H1 (cell line): ENCODE results near the gene POLR1C. TPM values are rescaled to one million over a fixed set of nuclear protein-coding genes. Genes with fewer than 3 reads are reported as not detected.

Experiments
- CTCF ChIA-PET: fragments of 300-600 bp; sonication (Branson Sonifier 250); formaldehyde crosslinking; loops from one replicate; lab custom pipeline; 2021; ENCODE audit not compliant: partially characterized antibody; lab: Charles Lee
- POLR2A ChIA-PET: fragments of 300-600 bp; sonication (Branson Sonifier 250); formaldehyde crosslinking; loops from one replicate; lab custom pipeline; 2021; ENCODE audit warnings: inconsistent platforms; ENCODE audit not compliant: partially characterized antibody; lab: Charles Lee
- DNase-seq, 2 experiments: peaks; one replicate each; pipeline versions ENCODE4 v3.0.0 to v3.0.0-alpha.2; 2010 to 2022; ENCODE audit warnings: low spot score in 2 of 2, low read depth in 1 of 2, mixed read lengths in 1 of 2
- FAIRE-seq: peaks from 2 replicates; lab custom pipeline; 2011; peaks lifted over from hg19 to GRCh38; lab: Jason Lieb, UNC
- H2AFZ ChIP-seq: 2 replicates; pipeline ENCODE4 v1.8.1; 2012; ENCODE audit warnings: low read length, inconsistent platforms
- H2AK5ac ChIP-seq: 2 replicates; pipeline ENCODE4 v1.6.1; 2013; ENCODE audit warnings: low read depth, low read length
- H2BK120ac ChIP-seq: replicated peaks from 2 replicates; pipeline ENCODE3; 2013; ENCODE audit warnings: low read depth, low read length, inconsistent platforms
- H2BK12ac ChIP-seq: 2 replicates; pipeline ENCODE4 v1.6.1; 2013; ENCODE audit warnings: low read depth, low read length
- H2BK15ac ChIP-seq: 2 replicates; pipeline ENCODE4 v1.6.1; 2013; ENCODE audit warnings: low read length
- H2BK20ac ChIP-seq: 2 replicates; pipeline ENCODE4 v1.6.1; 2013; ENCODE audit warnings: low read length
- H2BK5ac ChIP-seq: 2 replicates; pipeline ENCODE4 v1.6.1; 2013; ENCODE audit warnings: low read depth, low read length
- H3K14ac ChIP-seq: 2 replicates; pipeline ENCODE4 v1.6.1; 2013; ENCODE audit warnings: inconsistent platforms; ENCODE audit not compliant: insufficient read length
- H3K18ac ChIP-seq: 2 replicates; pipeline ENCODE4 v1.6.1; 2013; ENCODE audit warnings: low read length; ENCODE audit errors: extremely low read depth
- H3K23ac ChIP-seq: 2 replicates; pipeline ENCODE4 v1.6.1; 2013; ENCODE audit warnings: inconsistent platforms; ENCODE audit not compliant: insufficient read length
- H3K23me2 ChIP-seq: 2 replicates; pipeline ENCODE4 v1.6.1; 2013; ENCODE audit warnings: low read depth, low read length
- H3K27ac ChIP-seq: 2 replicates; pipeline ENCODE4 v1.6.1; 2011; ENCODE audit warnings: low read depth, low read length, inconsistent platforms
- H3K27me3 ChIP-seq, 4 experiments: replicated peaks in 1 of 4; 1 replicate in 1 of 4; 2 replicates in 3 of 4; pipeline versions ENCODE4 v1.6.1 to v1.8.1; 2011 to 2013; ENCODE audit warnings: low read length in 3 of 4, mild to moderate bottlenecking in 3 of 4, inconsistent platforms in 2 of 4, mixed read lengths in 2 of 4, moderate library complexity in 1 of 4; ENCODE audit not compliant: control insufficient read depth in 3 of 4, insufficient read depth in 3 of 4; ENCODE audit errors: extremely low read depth in 1 of 4
- H3K36me3 ChIP-seq, 4 experiments: 2 replicates each; pipeline versions ENCODE4 v1.6.1 to v1.8.1; 2011 to 2013; ENCODE audit warnings: mild to moderate bottlenecking in 4 of 4, low read length in 3 of 4, moderate library complexity in 2 of 4, control low read depth in 1 of 4, inconsistent platforms in 1 of 4; ENCODE audit not compliant: insufficient read depth in 4 of 4, control insufficient read depth in 2 of 4
- H3K4ac ChIP-seq: replicated peaks from 2 replicates; pipeline ENCODE3; 2013; ENCODE audit warnings: low read length, low read depth, mixed read lengths, inconsistent platforms; ENCODE audit not compliant: insufficient read length
- H3K4me1 ChIP-seq, 4 experiments: replicated peaks in 1 of 4; 1 replicate in 1 of 4; 2 replicates in 3 of 4; pipeline versions ENCODE4 v1.6.1 to v1.8.1; 2011 to 2013; ENCODE audit warnings: low read length in 3 of 4, inconsistent platforms in 2 of 4, mixed read lengths in 1 of 4; ENCODE audit not compliant: insufficient read depth in 4 of 4, control insufficient read depth in 3 of 4
- H3K4me2 ChIP-seq, 2 experiments: 2 replicates each; pipeline versions ENCODE4 v1.6.1 to v1.8.1; 2011 to 2013; ENCODE audit warnings: low read depth in 2 of 2, low read length in 2 of 2, control low read depth in 1 of 2, inconsistent platforms in 1 of 2, mild to moderate bottlenecking in 1 of 2; ENCODE audit not compliant: insufficient read depth in 1 of 2
- H3K4me3 ChIP-seq, 4 experiments: fragments of 200-600, 300-600 bp in 1 of 4; sonication (generic), shearing (Covaris generic), sonication (Bioruptor Twin) in 1 of 4; 2 replicates each; pipeline versions ENCODE4 v1.5.1 to v1.8.1; 2011 to 2016; ENCODE audit warnings: low read length in 4 of 4, low read depth in 3 of 4, control low read depth in 2 of 4, inconsistent platforms in 2 of 4, mild to moderate bottlenecking in 2 of 4, mixed read lengths in 1 of 4, moderate library complexity in 1 of 4; ENCODE audit not compliant: insufficient read depth in 2 of 4; ENCODE audit errors: extremely low read depth in 1 of 4
- H3K56ac ChIP-seq: replicated peaks from 2 replicates; pipeline ENCODE3; 2013; ENCODE audit warnings: low read depth, mild to moderate bottlenecking, mixed read lengths, low read length, inconsistent platforms; ENCODE audit not compliant: insufficient read length
- H3K79me1 ChIP-seq: 2 replicates; pipeline ENCODE4 v1.6.1; 2013; ENCODE audit warnings: low read depth, low read length, control low read depth
- H3K79me2 ChIP-seq, 2 experiments: 2 replicates each; pipeline versions ENCODE4 v1.6.1 to v1.8.1; 2012 to 2013; ENCODE audit warnings: low read length in 2 of 2, mild to moderate bottlenecking in 2 of 2, inconsistent platforms in 1 of 2; ENCODE audit not compliant: insufficient read depth in 2 of 2, control insufficient read depth in 1 of 2
- H3K9ac ChIP-seq, 4 experiments: replicated peaks in 1 of 4; 1 replicate in 1 of 4; 2 replicates in 3 of 4; pipeline versions ENCODE4 v1.6.1 to v1.8.1; 2011 to 2013; ENCODE audit warnings: low read depth in 3 of 4, low read length in 3 of 4, control low read depth in 2 of 4, mild to moderate bottlenecking in 2 of 4, moderate library complexity in 2 of 4, inconsistent platforms in 1 of 4; ENCODE audit errors: extremely low read depth in 1 of 4
- H3K9me3 ChIP-seq, 2 experiments: 2 replicates each; pipeline versions ENCODE4 v1.6.1 to v1.8.1; 2012 to 2013; ENCODE audit warnings: mild to moderate bottlenecking in 2 of 2, moderate library complexity in 2 of 2, control low read depth in 1 of 2, inconsistent platforms in 1 of 2, low read depth in 1 of 2, low read length in 1 of 2, mixed read lengths in 1 of 2; ENCODE audit not compliant: insufficient read depth in 2 of 2
- H4K20me1 ChIP-seq, 2 experiments: replicated peaks in 1 of 2; 2 replicates each; pipeline versions ENCODE3 to v1.8.1; 2011 to 2013; ENCODE audit warnings: inconsistent platforms in 2 of 2, low read length in 2 of 2, mild to moderate bottlenecking in 1 of 2; ENCODE audit not compliant: insufficient read depth in 2 of 2, control insufficient read depth in 1 of 2
- H4K5ac ChIP-seq: 2 replicates; pipeline ENCODE4 v1.6.1; 2013; ENCODE audit warnings: low read length, low read depth, mixed read lengths, inconsistent platforms; ENCODE audit not compliant: insufficient read length
- H4K8ac ChIP-seq: 2 replicates; pipeline ENCODE4 v1.8.0; 2013; ENCODE audit warnings: mild to moderate bottlenecking, moderate library complexity, low read length, inconsistent platforms; ENCODE audit not compliant: insufficient read depth; ENCODE audit errors: extremely low read depth
- H4K91ac ChIP-seq: replicated peaks from 2 replicates; pipeline ENCODE3; 2013; ENCODE audit warnings: low read length, mixed read lengths, inconsistent platforms; ENCODE audit not compliant: insufficient read length
- CHD2 ChIP-seq: IDR thresholded peaks from 2 replicates; pipeline ENCODE4 v1.6.1; 2012; ENCODE audit warnings: low read length, improper control_type of control experiment
- CTCF ChIP-seq, 3 experiments: IDR thresholded peaks; 1 replicate in 2 of 3; 2 replicates in 1 of 3; pipeline versions ENCODE4 v1.5.1 to v1.6.1; 2011; ENCODE audit warnings: low read length in 3 of 3, mild to moderate bottlenecking in 3 of 3, inconsistent platforms in 2 of 3, low read depth in 1 of 3, moderate library complexity in 1 of 3; ENCODE audit not compliant: insufficient read depth in 1 of 3; ENCODE audit errors: control extremely low read depth in 1 of 3
- SAP30 ChIP-seq: fragments of 300-600 bp; sonication (generic); IDR thresholded peaks from 2 replicates; pipeline ENCODE4 v1.7.1; 2012; ENCODE audit warnings: low read length, moderate library complexity, mild to moderate bottlenecking, inconsistent platforms; ENCODE audit not compliant: insufficient read depth, insufficient replicate concordance
- SP1 ChIP-seq: IDR thresholded peaks from 2 replicates; pipeline ENCODE4 v1.6.1; 2011; ENCODE audit warnings: low read depth, low read length
- SUZ12 ChIP-seq: fragments of 200-600 bp; sonication (generic); IDR thresholded peaks from 2 replicates; pipeline ENCODE4 v1.6.1; 2012; ENCODE audit warnings: mild to moderate bottlenecking, inconsistent platforms, low read length, moderate library complexity, mixed read lengths
- TEAD4 ChIP-seq: IDR thresholded peaks from 2 replicates; pipeline ENCODE4 v1.6.1; 2012; ENCODE audit warnings: low read depth, low read length, inconsistent platforms, mixed read lengths
- WGBS, 2 experiments: shearing (Covaris generic) in 1 of 2; methylation state at CpG; one replicate each; pipeline versions ENCODE4 v1.1.6 to v1.1.7; 2013 to 2015; ENCODE audit warnings: low lambda C conversion rate in 2 of 2, mixed read lengths in 2 of 2, inconsistent platforms in 1 of 2, low coverage in 1 of 2, missing lambda C conversion rate in 1 of 2; ENCODE audit not compliant: insufficient replicate concordance in 2 of 2, insufficient coverage in 1 of 2, insufficient read length in 1 of 2; ENCODE audit errors: extremely low coverage in 1 of 2, missing lambda C conversion rate in 1 of 2; 5-methylcytosine and 5-hydroxymethylcytosine counted together
- polyA plus RNA-seq, 7 experiments: library from polyadenylated mRNA; depleted of rRNA in 3 of 7; stranded (reverse) in 5 of 7; unstranded in 2 of 7; fragments of >200 nt in 5 of 7; fragments of 200-250 nt in 2 of 7; gene quantifications; 1 replicate in 5 of 7; 2 replicates in 1 of 7; 4 replicates in 1 of 7; pipeline versions ENCODE4 v1.2.1 to v1.2.3, GENCODE V29; 2011 to 2013; ENCODE audit warnings: missing spikeins in 2 of 7, mixed read lengths in 2 of 7
- total RNA-seq: library from RNA; stranded (reverse); fragmentation: NEBNext Ultra II Directional; extraction: Animal tissue kit (Norgen Biotek cat#: 25700); gene quantifications from 2 replicates; pipeline ENCODE4 v1.2.1, GENCODE V29; 2021
- TF ChIP-seq, protein P1 (sequence below): IDR thresholded peaks from 2 replicates; pipeline ENCODE4 v1.6.1; 2011; ENCODE audit warnings: low read length, improper control_type of control experiment

POLR1C gene
- total and polyA plus RNA-seq, 2 of the 8 experiments (the other 6 are each of a cell fraction or from before 2014, with no cell fraction given), result 42.9 to 49.6 TPM

GRCh38 chr6:43475516-43475915, 41.4 kb upstream of the POLR1C start:
- peaks cover 0 to 7% (median 6%) of the 10 kb centered on the region in 4 experiments; a peak in 5 of 7 replicates for H3K4me1 ChIP-seq
- no peak overlapping the region for H3K4me2 ChIP-seq
- H3K79me1 ChIP-seq, result peaks cover 5% of the 10 kb centered on the region; the same call in 1 of the 2 replicates
- no peak overlapping the region for H3K4ac ChIP-seq
- H3K4me3 ChIP-seq, result no peak overlapping the region
- H3K18ac ChIP-seq, result no peak overlapping the region
- peaks cover 4% of the 10 kb centered on the region; the same call in 1 of the 2 replicates for H3K23me2 ChIP-seq
- TF ChIP-seq CTCF (IDR thresholded peaks at IDR 0.05; ENCODE audit: control extremely low read depth in 1 of 3, insufficient read depth in 1 of 3, low read depth in 1 of 3, low read length in 3 of 3) (no peak), CHD2 (no peak), SUZ12 (no peak), SP1 (no peak), TEAD4 (no peak), SAP30 (no peak)
- TF ChIP-seq, protein P1, sequence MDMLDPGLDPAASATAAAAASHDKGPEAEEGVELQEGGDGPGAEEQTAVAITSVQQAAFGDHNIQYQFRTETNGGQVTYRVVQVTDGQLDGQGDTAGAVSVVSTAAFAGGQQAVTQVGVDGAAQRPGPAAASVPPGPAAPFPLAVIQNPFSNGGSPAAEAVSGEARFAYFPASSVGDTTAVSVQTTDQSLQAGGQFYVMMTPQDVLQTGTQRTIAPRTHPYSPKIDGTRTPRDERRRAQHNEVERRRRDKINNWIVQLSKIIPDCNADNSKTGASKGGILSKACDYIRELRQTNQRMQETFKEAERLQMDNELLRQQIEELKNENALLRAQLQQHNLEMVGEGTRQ, result no peak
- TF ChIP-seq, all 59 proteins: peak for 0
- peak overlapping the region; percentile 60; the same call in 1 of the 2 replicates for H2BK12ac ChIP-seq
- no peak overlapping the region for H3K14ac ChIP-seq
- H2BK120ac ChIP-seq, result no peak overlapping the region
- 90% methylated on average over 6 of the region's 6 CpGs; no CpG with 5 or more reads in 1 of the 2 experiments for WGBS, 2 experiments
- H4K5ac ChIP-seq, result no peak overlapping the region
- H3K9ac ChIP-seq, result no peak overlapping the region
- DNase-seq, result no peak
- no peaks in the 10 kb centered on the region for H3K36me3 ChIP-seq
- no peaks in the 10 kb centered on the region for H3K27me3 ChIP-seq
- H4K8ac ChIP-seq, result no peak overlapping the region
- no peak overlapping the region for H2BK15ac ChIP-seq
- H2BK20ac ChIP-seq, result no peak overlapping the region
- POLR2A ChIA-PET, result interaction anchor here (1.0 to 1.3 kb wide), 2 partner anchors 11 to 497 kb away, joined by 3 read pairs; partner anchors contain the start of gene PEX6
- H2AK5ac ChIP-seq, result no peak overlapping the region
- H3K56ac ChIP-seq, result no peak overlapping the region
- no peak overlapping the region for H2AFZ ChIP-seq
- FAIRE-seq, result no peak
- H3K23ac ChIP-seq, result no peak overlapping the region
- CTCF ChIA-PET, result interaction anchor here (0.6 to 32.9 kb wide), 7 partner anchors 11 to 205 kb away, joined by 3 to 536 read pairs (median 3); partner anchors contain the start of gene LRRC73
- peak overlapping the region; percentile 27 for H4K91ac ChIP-seq
- H2BK5ac ChIP-seq, result no peak overlapping the region
- H4K20me1 ChIP-seq, result no peaks in the 10 kb centered on the region
- no peaks in the 10 kb centered on the region for H3K9me3 ChIP-seq
- H3K79me2 ChIP-seq, result peaks cover 14 to 27% of the 10 kb centered on the region in 2 experiments
- H3K27ac ChIP-seq, result no peak overlapping the region
